Bronchial epithelial cell (primary cell): ENCODE measurements around the gene MND1. TPM values are rescaled to one million over a fixed set of nuclear protein-coding genes. Genes with fewer than 3 reads are reported as not detected.
A peak's percentile ranks its signal among the peaks of the same experiment; 100 is the strongest.
"Not testable (repeated sequence)": the region's sequence is repeated elsewhere in the genome, so short reads cannot be mapped to it uniquely, and the experiment has no call there.

Source experiments
- DNase-seq: peaks from one replicate; pipeline ENCODE4 v3.0.0-alpha.2; 2010; ENCODE audit warnings: low read depth
- FAIRE-seq: peaks from 2 replicates; lab custom pipeline; 2011; peaks lifted over from hg19 to GRCh38; lab: Jason Lieb, UNC
- H3K27me3 ChIP-seq: 2 replicates; pipeline ENCODE4 v1.5.1; 2011; ENCODE audit warnings: low read length; ENCODE audit not compliant: control insufficient read depth, insufficient read depth
- H3K36me3 ChIP-seq: 2 replicates; pipeline ENCODE4 v1.5.1; 2011; ENCODE audit warnings: low read length; ENCODE audit not compliant: control insufficient read depth, insufficient read depth
- H3K4me3 ChIP-seq: 2 replicates; pipeline ENCODE4 v1.5.1; 2011; ENCODE audit warnings: mild to moderate bottlenecking, low read depth, low read length, control low read depth
- total RNA-seq: library from RNA; depleted of rRNA; stranded (reverse); fragments of >200 nt; gene quantifications from 2 replicates; pipeline ENCODE4 v1.2.1, GENCODE V29; 2014
- TF ChIP-seq, protein P1 (sequence below): IDR thresholded peaks from 2 replicates; pipeline ENCODE4 v1.5.1; 2011; ENCODE audit warnings: mild to moderate bottlenecking, moderate library complexity, low read length, control low read depth, inconsistent platforms; ENCODE audit not compliant: insufficient read depth, severe bottlenecking

Gene MND1
- total RNA-seq, 1 donor from 2014 or later: 1.3 TPM

- TF ChIP-seq, protein P1, sequence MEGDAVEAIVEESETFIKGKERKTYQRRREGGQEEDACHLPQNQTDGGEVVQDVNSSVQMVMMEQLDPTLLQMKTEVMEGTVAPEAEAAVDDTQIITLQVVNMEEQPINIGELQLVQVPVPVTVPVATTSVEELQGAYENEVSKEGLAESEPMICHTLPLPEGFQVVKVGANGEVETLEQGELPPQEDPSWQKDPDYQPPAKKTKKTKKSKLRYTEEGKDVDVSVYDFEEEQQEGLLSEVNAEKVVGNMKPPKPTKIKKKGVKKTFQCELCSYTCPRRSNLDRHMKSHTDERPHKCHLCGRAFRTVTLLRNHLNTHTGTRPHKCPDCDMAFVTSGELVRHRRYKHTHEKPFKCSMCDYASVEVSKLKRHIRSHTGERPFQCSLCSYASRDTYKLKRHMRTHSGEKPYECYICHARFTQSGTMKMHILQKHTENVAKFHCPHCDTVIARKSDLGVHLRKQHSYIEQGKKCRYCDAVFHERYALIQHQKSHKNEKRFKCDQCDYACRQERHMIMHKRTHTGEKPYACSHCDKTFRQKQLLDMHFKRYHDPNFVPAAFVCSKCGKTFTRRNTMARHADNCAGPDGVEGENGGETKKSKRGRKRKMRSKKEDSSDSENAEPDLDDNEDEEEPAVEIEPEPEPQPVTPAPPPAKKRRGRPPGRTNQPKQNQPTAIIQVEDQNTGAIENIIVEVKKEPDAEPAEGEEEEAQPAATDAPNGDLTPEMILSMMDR: no peak
- no peak overlapping the region for H3K4me3 ChIP-seq
- FAIRE-seq (peak; percentile 58), DNase-seq (no peak)
- no peaks in the 10 kb centered on the region for H3K27me3 ChIP-seq
- H3K36me3 ChIP-seq: no peaks in the 10 kb centered on the region
Measured at GRCh38 chr4:153452658-153453378, 108.3 kb downstream of the MND1 start.

DNA sequence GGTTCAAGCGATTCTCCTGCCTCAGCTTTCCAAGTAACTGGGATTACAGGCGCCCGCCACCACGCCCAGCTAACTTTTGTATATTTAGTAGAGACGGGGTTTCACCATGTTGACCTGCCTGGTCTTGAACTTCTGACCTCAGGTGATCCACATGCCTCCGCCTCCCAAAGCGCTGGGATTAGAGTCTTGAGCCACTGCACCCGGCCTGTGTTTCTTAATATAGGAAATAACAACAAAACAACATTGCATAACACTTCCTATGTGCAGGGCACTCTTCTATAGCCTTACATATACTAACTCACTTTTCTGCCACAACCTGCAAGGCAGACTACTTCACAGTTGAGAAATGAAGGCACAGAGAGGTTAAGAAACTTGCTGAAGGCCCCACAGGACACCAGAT lies 108.9 kb downstream of the MND1 start:
- DNase-seq (no peak), FAIRE-seq (no peak)
- TF ChIP-seq, protein P1: no peak
- H3K36me3 ChIP-seq: no peaks in the 10 kb centered on the region
- H3K4me3 ChIP-seq: no peak overlapping the region
- H3K27me3 ChIP-seq: no peaks in the 10 kb centered on the region

GRCh38 chr4:153458969-153459368 lies 114.5 kb downstream of the MND1 start:
- Histone ChIP-seq H3K4me3 (no peak overlapping the region), H3K27me3 (no peaks in the 10 kb centered on the region), H3K36me3 (no peaks in the 10 kb centered on the region)
- no peak for FAIRE-seq
- TF ChIP-seq, protein P1: no peak
- no peak for DNase-seq

GRCh38 chr4:153461549-153461948 lies 117.1 kb downstream of the MND1 start:
- not testable (repeated sequence) for H3K4me3 ChIP-seq, H3K27me3 ChIP-seq, FAIRE-seq, H3K36me3 ChIP-seq, DNase-seq

DNA sequence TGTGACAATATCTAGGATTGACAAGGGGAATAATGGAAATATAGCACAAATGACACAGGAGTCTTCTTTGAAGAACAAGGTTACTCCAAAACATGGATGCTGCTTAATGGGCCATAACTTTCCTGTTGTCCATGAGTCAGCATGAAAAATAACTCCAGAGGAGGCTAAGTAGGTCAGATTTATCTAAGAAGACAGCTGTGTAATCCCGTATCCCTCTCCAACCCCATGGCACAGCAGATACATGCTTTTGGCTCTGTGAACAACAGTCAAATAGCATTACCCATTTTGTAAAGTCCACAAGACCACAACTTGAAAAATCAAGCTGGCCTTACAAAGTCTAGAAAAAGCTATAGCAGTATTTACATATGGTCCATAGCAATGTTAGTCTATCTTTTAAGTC lies 119.6 kb downstream of the MND1 start:
- no peaks in the 10 kb centered on the region for H3K27me3 ChIP-seq
- no peaks in the 10 kb centered on the region for H3K36me3 ChIP-seq
- TF ChIP-seq, protein P1: no peak
- FAIRE-seq (no peak), DNase-seq (no peak)
- H3K4me3 ChIP-seq: no peak overlapping the region

Other genes with a start within 250 kb of the MND1 start
- gene TRIM2, start 140.2 kb upstream of the MND1 start, total RNA-seq: 7.1 and 23.4 TPM in 2 replicates
- gene TMEM131L, start 121.7 kb downstream of the MND1 start, total RNA-seq: 7.9 TPM in 2 replicates